Adipose tissue (tissue), 3 donors: ENCODE results near the gene CDH16. TPM values are rescaled to one million over a fixed set of nuclear protein-coding genes. Genes with fewer than 3 reads are reported as not detected.

Experiments used
- H3K27ac ChIP-seq: one replicate; pipeline ENCODE4 v1.5.1; 2013; ENCODE audit warnings: low read depth, low read length
- WGBS, 3 donors: extraction: QIAGEN DNeasy Blood & Tissue Kit; methylation state at CpG; one replicate each; pipeline ENCODE4 v1.1.7; 2013; 5-methylcytosine and 5-hydroxymethylcytosine counted together
- polyA plus RNA-seq, 3 donors: library from polyadenylated mRNA; stranded (reverse); fragments of 200-250 nt; gene quantifications; one replicate each; pipeline ENCODE4 v1.2.3, GENCODE V29; 2013
- donor health status: healthy with polysubstance abuse.
- donor health status: Bipolar disorder and iron deficiency.
- donor health status: healthy.

CDH16 gene
- polyA plus RNA-seq, 3 donors: not detected

DNA sequence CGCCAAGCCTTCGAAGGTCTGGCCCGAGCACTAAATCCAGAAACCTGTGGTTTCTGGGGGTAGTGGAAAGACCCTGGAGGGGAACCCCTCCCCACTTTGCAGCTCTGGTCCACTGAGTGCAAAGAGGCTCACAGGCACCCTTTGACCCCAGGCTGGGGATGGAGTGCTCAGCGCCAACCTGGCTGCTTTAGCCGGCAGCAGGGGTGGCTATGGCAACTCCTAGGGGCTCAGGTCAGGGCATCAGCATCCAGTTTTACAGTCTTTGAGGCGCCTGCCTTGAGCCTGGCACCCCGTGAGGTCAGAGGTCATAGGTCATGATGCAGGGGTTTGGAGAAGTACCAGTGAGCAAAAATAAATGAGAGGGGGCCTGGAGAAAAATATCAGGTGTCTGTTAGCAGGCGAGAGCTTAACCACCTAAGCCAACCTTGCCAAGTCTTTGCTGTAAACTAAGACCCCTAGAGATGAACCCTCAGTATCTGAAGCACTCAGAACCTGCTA is 56.6 kb downstream of the CDH16 start:
- 88 to 92% (median 92%) methylated on average over 8 of the region's 8 CpGs for WGBS, 3 donors
- no peak overlapping the region for H3K27ac ChIP-seq

GRCh38 chr16:66859397-66860068 is 59.2 kb downstream of the CDH16 start:
- 86 to 90% (median 89%) methylated on average over 3 of the region's 3 CpGs for WGBS, 3 donors
- H3K27ac ChIP-seq: no peak overlapping the region

DNA sequence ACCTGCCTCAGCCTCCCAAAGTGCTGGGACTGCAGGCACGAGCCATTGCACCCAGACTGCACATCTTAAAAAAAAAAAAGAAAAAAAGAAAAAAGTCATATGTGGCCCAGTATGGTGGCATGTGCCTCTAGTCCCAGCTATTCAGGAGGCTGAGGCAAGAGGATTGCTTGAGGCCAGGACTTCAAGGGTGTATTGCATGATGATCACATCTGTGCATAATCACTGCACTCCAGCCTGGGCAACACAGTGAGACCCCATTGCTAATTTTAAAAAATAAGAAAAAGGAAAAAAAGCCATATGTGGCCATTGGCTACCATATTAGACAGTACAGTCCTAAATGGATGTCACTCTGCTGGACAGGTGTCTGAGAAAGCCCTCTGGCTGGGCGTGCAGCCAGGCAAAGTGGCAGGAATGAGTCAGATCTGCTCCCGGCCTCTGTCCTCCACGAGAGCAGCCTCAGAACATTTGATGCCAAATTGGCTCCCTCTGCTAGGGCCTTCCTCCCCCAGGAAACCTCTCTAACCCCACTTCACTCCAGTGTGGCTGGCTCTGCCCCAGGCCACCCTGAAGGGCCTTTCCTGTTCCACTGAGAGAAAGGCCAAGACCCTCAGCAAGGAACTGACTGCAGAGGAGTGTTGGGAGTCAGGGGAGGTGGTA is 59.8 kb downstream of the CDH16 start:
- WGBS, 3 donors: 48 to 63% (median 60%) methylated on average over 4 of the region's 4 CpGs
- no peak overlapping the region for H3K27ac ChIP-seq

Other genes with a start within 250 kb of the CDH16 start
- gene CMTM4, start 222.1 kb downstream of the CDH16 start, polyA plus RNA-seq: 10 to 100 TPM in 1 of 3 donors, 1 to 10 TPM in 2; 4.6 to 16.2 (median 9.4) TPM
- gene DYNC1LI2, start 167.3 kb downstream of the CDH16 start, polyA plus RNA-seq: 100 to 1,000 TPM in 1 of 3 donors, 10 to 100 TPM in 2; 32.8 to 106 (median 57.0) TPM
- not detected for gene TERB1, start 117.3 kb downstream of the CDH16 start, polyA plus RNA-seq
- 10 to 100 TPM; 23.1 to 34.0 (median 23.2) TPM for gene NAE1, start 87.9 kb downstream of the CDH16 start, polyA plus RNA-seq
- gene CA7, start 74.5 kb downstream of the CDH16 start, polyA plus RNA-seq: under 1 TPM in 2 of 3 donors, not detected in 1; 0.05 to 0.13 TPM
- 10 to 100 TPM in 1 of 3 donors, 1 to 10 TPM in 2; 3.6 to 10.2 (median 4.1) TPM for gene PDP2, start 38.4 kb downstream of the CDH16 start, polyA plus RNA-seq
- gene RRAD, start 6.7 kb upstream of the CDH16 start, polyA plus RNA-seq: 10 to 100 TPM in 1 of 3 donors, 1 to 10 TPM in 2; 2.4 to 10.6 (median 7.8) TPM
- 100 to 1,000 TPM in 2 of 3 donors, 10 to 100 TPM in 1; 82.5 to 160 (median 157) TPM for gene CIAO2B, start 15.5 kb upstream of the CDH16 start, polyA plus RNA-seq
- gene CES2, start 16.6 kb upstream of the CDH16 start, polyA plus RNA-seq: 10 to 100 TPM; 14.5 to 28.8 (median 26.5) TPM
- gene CES3, start 42.4 kb upstream of the CDH16 start, polyA plus RNA-seq: 1 to 10 TPM in 2 of 3 donors, under 1 TPM in 1; 0.22 to 2.2 (median 1.1) TPM
- gene CES4A, start 69.7 kb upstream of the CDH16 start, polyA plus RNA-seq: 10 to 100 TPM in 2 of 3 donors, 1 to 10 TPM in 1; 9.8 to 14.5 (median 11.2) TPM
- gene CBFB, start 110.3 kb upstream of the CDH16 start, polyA plus RNA-seq: 10 to 100 TPM in 2 of 3 donors, 1 to 10 TPM in 1; 9.1 to 33.0 (median 17.5) TPM
- 1 to 10 TPM; 4.6 to 6.8 (median 6.6) TPM for gene PHAF1, start 191.1 kb upstream of the CDH16 start, polyA plus RNA-seq
- 1 to 10 TPM; 2.5 to 6.7 (median 5.0) TPM for gene B3GNT9, start 232.1 kb upstream of the CDH16 start, polyA plus RNA-seq
- gene TRADD, start 241.0 kb upstream of the CDH16 start, polyA plus RNA-seq: 10 to 100 TPM; 18.0 to 30.0 (median 20.6) TPM
- gene FBXL8, start 241.1 kb upstream of the CDH16 start, polyA plus RNA-seq: 10 to 100 TPM; 10.3 to 36.7 (median 15.3) TPM
- gene HSF4, start 245.9 kb upstream of the CDH16 start, polyA plus RNA-seq: 10 to 100 TPM; 30.3 to 62.2 (median 42.1) TPM